HepG2 (cell line): Measurements from ENCODE around the gene TPSB2. TPM values are rescaled to one million over a fixed set of nuclear protein-coding genes. Genes with fewer than 3 reads are reported as not detected.

Source experiments
- DNMT1 ChIP-seq: sonication (generic); formaldehyde crosslinking; IDR thresholded peaks from 2 replicates; pipeline ENCODE4 v1.5.1; 2020; ENCODE audit warnings: mild to moderate bottlenecking, missing genetic modification reagents
- GABPA ChIP-seq, 2 experiments: IDR thresholded peaks; 2 replicates each; pipeline ENCODE4 v1.6.1; 2011 to 2016; ENCODE audit warnings: low read depth in 2 of 2, low read length in 1 of 2, missing biosample characterization in 1 of 2, missing genetic modification characterization in 1 of 2
- RAD51 ChIP-seq: fragments of 450-650 bp; IDR thresholded peaks from 2 replicates; pipeline ENCODE4 v1.6.1; 2016; ENCODE audit warnings: borderline replicate concordance
- ZBTB42 ChIP-seq: sonication (generic); formaldehyde crosslinking; IDR thresholded peaks from 2 replicates; pipeline ENCODE4 v1.5.0; 2020; ENCODE audit warnings: mild to moderate bottlenecking, missing genetic modification reagents
- ZNF713 ChIP-seq: sonication (generic); formaldehyde crosslinking; IDR thresholded peaks from 2 replicates; pipeline ENCODE4 v1.4.0; 2020; ENCODE audit warnings: mild to moderate bottlenecking, missing genetic modification reagents
- polyA plus RNA-seq, 8 experiments: library from polyadenylated mRNA; depleted of rRNA in 3 of 8; stranded (reverse) in 7 of 8; unstranded in 1 of 8; fragments of >200 nt; fragmentation: Illumina TruSeq in 4 of 8; extraction: Trizol in 4 of 8; gene quantifications; 2 replicates each; pipeline versions ENCODE4 v1.2.1 to v1.2.3, GENCODE V29; 2011 to 2016; ENCODE audit warnings: low read depth in 4 of 8, missing spikeins in 1 of 8, mixed read lengths in 1 of 8; ENCODE audit not compliant: insufficient read depth in 1 of 8
- total RNA-seq, 5 experiments: library from RNA; depleted of rRNA; stranded (reverse); fragments of >200 nt; fragmentation: Illumina TruSeq; extraction: Trizol; gene quantifications; 2 replicates each; pipeline ENCODE4 v1.2.3, GENCODE V29; 2016; ENCODE audit warnings: low read depth in 1 of 5
- TF ChIP-seq, protein P1 (sequence below): fragments of 450-650 bp; IDR thresholded peaks from 2 replicates; pipeline ENCODE4 v1.6.1; 2017
- TF ChIP-seq, protein P2 (sequence below): sonication (generic); formaldehyde crosslinking; IDR thresholded peaks from 2 replicates; pipeline ENCODE4 v1.8.0; 2022; ENCODE audit warnings: mild to moderate bottlenecking, missing genetic modification reagents, borderline replicate concordance
- TF ChIP-seq, protein P3 (sequence below): sonication (generic); formaldehyde crosslinking; IDR thresholded peaks from 2 replicates; pipeline ENCODE4 v1.4.0; 2020; ENCODE audit warnings: missing genetic modification reagents, mild to moderate bottlenecking, borderline replicate concordance
- TF ChIP-seq, protein P4 (sequence below): sonication (generic); formaldehyde crosslinking; IDR thresholded peaks from 2 replicates; pipeline ENCODE4 v1.9.0; 2021; ENCODE audit warnings: missing genetic modification reagents, borderline replicate concordance
- TF ChIP-seq, protein P5 (sequence below): sonication (generic); formaldehyde crosslinking; IDR thresholded peaks from 2 replicates; pipeline ENCODE4 v1.5.0; 2020; ENCODE audit warnings: mild to moderate bottlenecking, missing genetic modification reagents
- TF ChIP-seq, protein P6 (sequence below): IDR thresholded peaks from 2 replicates; pipeline ENCODE4 v1.6.1; 2016; ENCODE audit warnings: low read depth, missing genetic modification reagents, missing compliant biosample characterization
- TF ChIP-seq, protein P7 (sequence below): sonication (generic); formaldehyde crosslinking; IDR thresholded peaks from 2 replicates; pipeline ENCODE4 v1.5.0; 2020; ENCODE audit warnings: missing genetic modification reagents

TPSB2 gene
- total and polyA plus RNA-seq, 2 of the 13 experiments (the other 11 are each of a cell fraction or from before 2014, with no cell fraction given), result not detected

DNA sequence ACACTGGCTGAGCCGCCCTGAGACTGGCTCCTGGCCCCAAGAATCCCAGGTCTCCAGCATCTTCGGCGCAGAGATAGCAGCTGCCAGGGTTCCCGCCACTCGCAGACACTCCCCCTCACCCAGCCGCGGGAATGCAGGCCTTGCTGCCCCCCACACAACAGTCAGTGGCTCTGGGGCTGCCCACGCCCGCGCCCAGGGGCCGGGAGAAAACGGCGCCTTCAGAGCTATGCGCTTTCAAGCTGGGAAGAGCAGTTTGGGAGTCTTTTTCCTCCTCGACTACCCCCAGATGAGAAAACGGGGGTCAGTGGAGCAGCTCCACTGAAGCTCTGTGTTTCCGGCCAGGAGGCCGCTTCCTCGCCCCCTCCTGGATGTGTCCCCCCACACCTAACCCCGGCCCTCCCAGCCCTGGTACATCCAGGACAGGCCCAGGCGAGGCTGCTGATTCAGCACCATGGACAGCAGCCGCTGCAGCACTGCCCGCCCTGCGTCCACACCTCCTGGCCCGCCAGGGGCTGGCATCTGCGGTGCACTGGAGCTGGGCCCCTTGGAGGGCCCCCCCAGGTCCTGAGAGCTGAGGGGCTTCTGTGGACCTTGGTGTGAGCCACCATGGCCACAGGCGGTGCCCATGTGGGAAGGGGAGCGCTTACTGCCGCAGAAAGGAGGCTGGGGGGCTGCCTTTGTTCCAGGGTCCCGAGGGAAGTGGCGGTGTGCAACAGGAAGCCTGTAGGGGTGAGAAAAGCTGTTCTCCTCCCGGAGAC is 41.4 kb downstream of the TPSB2 start (continued):
- TF ChIP-seq, protein P1, sequence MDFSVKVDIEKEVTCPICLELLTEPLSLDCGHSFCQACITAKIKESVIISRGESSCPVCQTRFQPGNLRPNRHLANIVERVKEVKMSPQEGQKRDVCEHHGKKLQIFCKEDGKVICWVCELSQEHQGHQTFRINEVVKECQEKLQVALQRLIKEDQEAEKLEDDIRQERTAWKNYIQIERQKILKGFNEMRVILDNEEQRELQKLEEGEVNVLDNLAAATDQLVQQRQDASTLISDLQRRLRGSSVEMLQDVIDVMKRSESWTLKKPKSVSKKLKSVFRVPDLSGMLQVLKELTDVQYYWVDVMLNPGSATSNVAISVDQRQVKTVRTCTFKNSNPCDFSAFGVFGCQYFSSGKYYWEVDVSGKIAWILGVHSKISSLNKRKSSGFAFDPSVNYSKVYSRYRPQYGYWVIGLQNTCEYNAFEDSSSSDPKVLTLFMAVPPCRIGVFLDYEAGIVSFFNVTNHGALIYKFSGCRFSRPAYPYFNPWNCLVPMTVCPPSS, result no peak
- TF ChIP-seq RAD51 (no peak), DNMT1 (CRISPR knock-in tag) (no peak), ZBTB42 (CRISPR knock-in tag) (no peak), GABPA (IDR thresholded peaks at IDR 0.05; ENCODE audit: low read depth, low read length) (no peak), GABPA (CRISPR knock-in tag; IDR thresholded peaks at IDR 0.05; ENCODE audit: low read depth) (no peak), ZNF713 (CRISPR knock-in tag) (no peak)
- TF ChIP-seq, protein P2, sequence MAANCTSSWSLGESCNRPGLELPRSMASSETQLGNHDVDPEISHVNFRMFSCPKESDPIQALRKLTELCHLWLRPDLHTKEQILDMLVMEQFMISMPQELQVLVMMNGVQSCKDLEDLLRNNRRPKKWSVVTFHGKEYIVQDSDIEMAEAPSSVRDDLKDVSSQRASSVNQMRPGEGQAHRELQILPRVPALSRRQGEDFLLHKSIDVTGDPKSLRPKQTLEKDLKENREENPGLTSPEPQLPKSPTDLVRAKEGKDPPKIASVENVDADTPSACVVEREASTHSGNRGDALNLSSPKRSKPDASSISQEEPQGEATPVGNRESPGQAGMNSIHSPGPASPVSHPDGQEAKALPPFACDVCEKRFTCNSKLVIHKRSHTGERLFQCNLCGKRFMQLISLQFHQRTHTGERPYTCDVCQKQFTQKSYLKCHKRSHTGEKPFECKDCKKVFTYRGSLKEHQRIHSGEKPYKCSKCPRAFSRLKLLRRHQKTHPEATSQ (CRISPR knock-in tag), result no peak
- TF ChIP-seq, protein P3, sequence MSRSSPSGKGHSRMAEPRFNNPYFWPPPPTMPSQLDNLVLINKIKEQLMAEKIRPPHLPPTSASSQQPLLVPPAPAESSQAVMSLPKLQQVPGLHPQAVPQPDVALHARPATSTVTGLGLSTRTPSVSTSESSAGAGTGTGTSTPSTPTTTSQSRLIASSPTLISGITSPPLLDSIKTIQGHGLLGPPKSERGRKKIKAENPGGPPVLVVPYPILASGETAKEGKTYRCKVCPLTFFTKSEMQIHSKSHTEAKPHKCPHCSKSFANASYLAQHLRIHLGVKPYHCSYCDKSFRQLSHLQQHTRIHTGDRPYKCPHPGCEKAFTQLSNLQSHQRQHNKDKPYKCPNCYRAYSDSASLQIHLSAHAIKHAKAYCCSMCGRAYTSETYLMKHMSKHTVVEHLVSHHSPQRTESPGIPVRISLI (CRISPR knock-in tag), result no peak
- TF ChIP-seq, protein P4, sequence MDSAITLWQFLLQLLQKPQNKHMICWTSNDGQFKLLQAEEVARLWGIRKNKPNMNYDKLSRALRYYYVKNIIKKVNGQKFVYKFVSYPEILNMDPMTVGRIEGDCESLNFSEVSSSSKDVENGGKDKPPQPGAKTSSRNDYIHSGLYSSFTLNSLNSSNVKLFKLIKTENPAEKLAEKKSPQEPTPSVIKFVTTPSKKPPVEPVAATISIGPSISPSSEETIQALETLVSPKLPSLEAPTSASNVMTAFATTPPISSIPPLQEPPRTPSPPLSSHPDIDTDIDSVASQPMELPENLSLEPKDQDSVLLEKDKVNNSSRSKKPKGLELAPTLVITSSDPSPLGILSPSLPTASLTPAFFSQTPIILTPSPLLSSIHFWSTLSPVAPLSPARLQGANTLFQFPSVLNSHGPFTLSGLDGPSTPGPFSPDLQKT (CRISPR knock-in tag), result no peak
- TF ChIP-seq, protein P5, sequence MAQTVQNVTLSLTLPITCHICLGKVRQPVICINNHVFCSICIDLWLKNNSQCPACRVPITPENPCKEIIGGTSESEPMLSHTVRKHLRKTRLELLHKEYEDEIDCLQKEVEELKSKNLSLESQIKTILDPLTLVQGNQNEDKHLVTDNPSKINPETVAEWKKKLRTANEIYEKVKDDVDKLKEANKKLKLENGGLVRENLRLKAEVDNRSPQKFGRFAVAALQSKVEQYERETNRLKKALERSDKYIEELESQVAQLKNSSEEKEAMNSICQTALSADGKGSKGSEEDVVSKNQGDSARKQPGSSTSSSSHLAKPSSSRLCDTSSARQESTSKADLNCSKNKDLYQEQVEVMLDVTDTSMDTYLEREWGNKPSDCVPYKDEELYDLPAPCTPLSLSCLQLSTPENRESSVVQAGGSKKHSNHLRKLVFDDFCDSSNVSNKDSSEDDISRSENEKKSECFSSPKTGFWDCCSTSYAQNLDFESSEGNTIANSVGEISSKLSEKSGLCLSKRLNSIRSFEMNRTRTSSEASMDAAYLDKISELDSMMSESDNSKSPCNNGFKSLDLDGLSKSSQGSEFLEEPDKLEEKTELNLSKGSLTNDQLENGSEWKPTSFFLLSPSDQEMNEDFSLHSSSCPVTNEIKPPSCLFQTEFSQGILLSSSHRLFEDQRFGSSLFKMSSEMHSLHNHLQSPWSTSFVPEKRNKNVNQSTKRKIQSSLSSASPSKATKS (CRISPR knock-in tag), result no peak
- TF ChIP-seq, protein P6, sequence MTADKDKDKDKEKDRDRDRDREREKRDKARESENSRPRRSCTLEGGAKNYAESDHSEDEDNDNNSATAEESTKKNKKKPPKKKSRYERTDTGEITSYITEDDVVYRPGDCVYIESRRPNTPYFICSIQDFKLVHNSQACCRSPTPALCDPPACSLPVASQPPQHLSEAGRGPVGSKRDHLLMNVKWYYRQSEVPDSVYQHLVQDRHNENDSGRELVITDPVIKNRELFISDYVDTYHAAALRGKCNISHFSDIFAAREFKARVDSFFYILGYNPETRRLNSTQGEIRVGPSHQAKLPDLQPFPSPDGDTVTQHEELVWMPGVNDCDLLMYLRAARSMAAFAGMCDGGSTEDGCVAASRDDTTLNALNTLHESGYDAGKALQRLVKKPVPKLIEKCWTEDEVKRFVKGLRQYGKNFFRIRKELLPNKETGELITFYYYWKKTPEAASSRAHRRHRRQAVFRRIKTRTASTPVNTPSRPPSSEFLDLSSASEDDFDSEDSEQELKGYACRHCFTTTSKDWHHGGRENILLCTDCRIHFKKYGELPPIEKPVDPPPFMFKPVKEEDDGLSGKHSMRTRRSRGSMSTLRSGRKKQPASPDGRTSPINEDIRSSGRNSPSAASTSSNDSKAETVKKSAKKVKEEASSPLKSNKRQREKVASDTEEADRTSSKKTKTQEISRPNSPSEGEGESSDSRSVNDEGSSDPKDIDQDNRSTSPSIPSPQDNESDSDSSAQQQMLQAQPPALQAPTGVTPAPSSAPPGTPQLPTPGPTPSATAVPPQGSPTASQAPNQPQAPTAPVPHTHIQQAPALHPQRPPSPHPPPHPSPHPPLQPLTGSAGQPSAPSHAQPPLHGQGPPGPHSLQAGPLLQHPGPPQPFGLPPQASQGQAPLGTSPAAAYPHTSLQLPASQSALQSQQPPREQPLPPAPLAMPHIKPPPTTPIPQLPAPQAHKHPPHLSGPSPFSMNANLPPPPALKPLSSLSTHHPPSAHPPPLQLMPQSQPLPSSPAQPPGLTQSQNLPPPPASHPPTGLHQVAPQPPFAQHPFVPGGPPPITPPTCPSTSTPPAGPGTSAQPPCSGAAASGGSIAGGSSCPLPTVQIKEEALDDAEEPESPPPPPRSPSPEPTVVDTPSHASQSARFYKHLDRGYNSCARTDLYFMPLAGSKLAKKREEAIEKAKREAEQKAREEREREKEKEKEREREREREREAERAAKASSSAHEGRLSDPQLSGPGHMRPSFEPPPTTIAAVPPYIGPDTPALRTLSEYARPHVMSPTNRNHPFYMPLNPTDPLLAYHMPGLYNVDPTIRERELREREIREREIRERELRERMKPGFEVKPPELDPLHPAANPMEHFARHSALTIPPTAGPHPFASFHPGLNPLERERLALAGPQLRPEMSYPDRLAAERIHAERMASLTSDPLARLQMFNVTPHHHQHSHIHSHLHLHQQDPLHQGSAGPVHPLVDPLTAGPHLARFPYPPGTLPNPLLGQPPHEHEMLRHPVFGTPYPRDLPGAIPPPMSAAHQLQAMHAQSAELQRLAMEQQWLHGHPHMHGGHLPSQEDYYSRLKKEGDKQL (CRISPR knock-in tag), result no peak
- TF ChIP-seq, protein P7, sequence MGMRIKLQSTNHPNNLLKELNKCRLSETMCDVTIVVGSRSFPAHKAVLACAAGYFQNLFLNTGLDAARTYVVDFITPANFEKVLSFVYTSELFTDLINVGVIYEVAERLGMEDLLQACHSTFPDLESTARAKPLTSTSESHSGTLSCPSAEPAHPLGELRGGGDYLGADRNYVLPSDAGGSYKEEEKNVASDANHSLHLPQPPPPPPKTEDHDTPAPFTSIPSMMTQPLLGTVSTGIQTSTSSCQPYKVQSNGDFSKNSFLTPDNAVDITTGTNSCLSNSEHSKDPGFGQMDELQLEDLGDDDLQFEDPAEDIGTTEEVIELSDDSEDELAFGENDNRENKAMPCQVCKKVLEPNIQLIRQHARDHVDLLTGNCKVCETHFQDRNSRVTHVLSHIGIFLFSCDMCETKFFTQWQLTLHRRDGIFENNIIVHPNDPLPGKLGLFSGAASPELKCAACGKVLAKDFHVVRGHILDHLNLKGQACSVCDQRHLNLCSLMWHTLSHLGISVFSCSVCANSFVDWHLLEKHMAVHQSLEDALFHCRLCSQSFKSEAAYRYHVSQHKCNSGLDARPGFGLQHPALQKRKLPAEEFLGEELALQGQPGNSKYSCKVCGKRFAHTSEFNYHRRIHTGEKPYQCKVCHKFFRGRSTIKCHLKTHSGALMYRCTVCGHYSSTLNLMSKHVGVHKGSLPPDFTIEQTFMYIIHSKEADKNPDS, result no peak
